Esophagus muscularis mucosa (tissue), 3 donors: ENCODE results near the gene ADIRF.

Experiments
- CTCF ChIP-seq, 3 experiments: fragments of 200-600 bp in 2 of 3; fragments of 450-650 bp in 1 of 3; sonication (generic) in 2 of 3; IDR thresholded peaks; one replicate each; pipeline ENCODE4 v1.5.1; 2017 to 2019; ENCODE audit warnings: antibody characterized with exemption in 3 of 3, mild to moderate bottlenecking in 2 of 3, moderate library complexity in 1 of 3
- POLR2A ChIP-seq: fragments of 450-650 bp; IDR thresholded peaks from one replicate; pipeline ENCODE4 v1.6.1; 2017; ENCODE audit warnings: antibody characterized with exemption, moderate library complexity, mild to moderate bottlenecking, low read depth

- TF ChIP-seq CTCF (IDR thresholded peaks at IDR 0.05) (no peak), POLR2A (no peak)
These were observed 24.8 kb upstream of the ADIRF start for GRCh38 chr10:86943316-86944030.
